HG02973 (cell line): Measurements from ENCODE around the gene PLEKHA6.

Experiments used
- ATAC-seq: cut with Tn5 transposase; IDR thresholded peaks from one replicate; pipeline ENCODE4 v1.9.1; 2021; ENCODE audit warnings: moderate library complexity; ENCODE audit not compliant: unreplicated experiment

The PLEKHA6 gene

GRCh38 chr1:204192589-204193352 is 167.0 kb downstream of the PLEKHA6 start:
- ATAC-seq, result no peak

- no peak for ATAC-seq
These were observed 167.7 kb downstream of the PLEKHA6 start for GRCh38 chr1:204192046-204192445.

- ATAC-seq, result no peak
These were observed 168.3 kb downstream of the PLEKHA6 start for GRCh38 chr1:204191456-204191855.

DNA sequence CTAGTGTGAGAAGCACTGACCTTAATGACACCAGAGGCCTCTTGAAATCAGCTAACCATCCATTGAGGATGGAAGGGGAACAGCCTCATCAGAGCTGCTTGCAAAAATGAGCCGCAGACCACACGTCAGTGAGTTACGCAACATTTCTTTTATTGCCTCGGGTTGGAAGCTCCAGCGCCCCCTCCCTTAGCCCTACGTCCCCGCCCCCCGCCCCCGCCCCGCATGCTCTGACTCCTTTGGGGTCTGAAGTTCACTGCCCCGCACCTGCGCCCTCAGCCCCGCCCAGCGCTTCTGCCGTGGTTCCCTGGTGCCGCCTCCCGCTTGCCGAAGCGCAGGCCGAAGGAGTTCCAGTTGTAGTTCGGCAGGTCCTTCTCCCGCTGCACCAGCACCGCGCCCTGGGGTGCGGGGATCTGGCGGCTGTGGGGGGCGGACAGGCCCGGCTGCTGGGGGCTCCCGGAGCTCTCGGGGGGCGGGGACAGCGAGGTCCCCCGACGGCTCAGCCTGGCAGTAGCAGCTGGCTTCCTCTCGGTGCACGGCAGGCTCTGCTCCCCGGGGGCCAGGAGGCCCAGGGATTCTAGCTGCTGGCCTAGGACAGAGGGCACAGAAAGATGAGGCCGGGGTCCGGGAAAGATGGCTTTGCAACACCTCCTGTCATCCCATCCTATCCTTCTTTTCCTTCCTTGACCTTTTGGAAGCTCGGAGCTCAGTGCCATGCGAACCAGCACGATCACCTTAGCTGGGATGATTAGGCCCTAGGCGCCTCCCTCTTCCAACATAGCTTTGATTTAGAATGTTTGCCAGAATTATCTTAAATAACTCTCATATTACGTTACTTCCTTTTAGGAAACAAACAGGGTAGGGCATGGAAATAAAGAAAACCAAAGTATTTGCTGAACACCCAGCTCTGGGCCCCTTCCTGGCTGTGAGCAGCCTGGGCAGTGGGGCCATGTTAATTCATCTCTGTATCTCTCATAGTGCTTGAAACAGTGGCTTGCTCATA is 169.2 kb downstream of the PLEKHA6 start:
- no peak for ATAC-seq

GRCh38 chr1:204188959-204189639 is 170.6 kb downstream of the PLEKHA6 start:
- ATAC-seq, result no peak

- no peak for ATAC-seq
These were observed 173.1 kb downstream of the PLEKHA6 start for GRCh38 chr1:204186597-204186996.

DNA sequence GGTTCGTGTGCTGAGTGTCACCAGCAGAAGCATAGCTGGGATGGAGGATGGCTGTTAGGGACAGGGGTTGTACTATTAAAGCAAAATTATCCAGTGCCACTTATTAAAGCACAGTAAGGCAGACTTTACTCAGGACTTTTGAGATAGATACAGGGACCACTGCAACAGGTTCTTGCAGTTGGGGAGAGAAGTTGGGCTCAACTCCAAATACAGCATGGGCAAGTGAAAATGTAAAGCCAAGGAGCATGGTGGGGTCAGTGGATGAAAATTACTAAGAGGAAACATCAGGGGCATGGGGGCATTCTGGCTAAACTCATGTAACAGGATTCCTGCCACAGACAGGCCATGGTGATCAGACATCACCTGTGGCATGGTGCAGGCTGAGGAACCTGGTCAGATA is 178.6 kb downstream of the PLEKHA6 start:
- no peak for ATAC-seq

GRCh38 chr1:204180133-204180532 is 179.6 kb downstream of the PLEKHA6 start:
- ATAC-seq, result no peak

DNA sequence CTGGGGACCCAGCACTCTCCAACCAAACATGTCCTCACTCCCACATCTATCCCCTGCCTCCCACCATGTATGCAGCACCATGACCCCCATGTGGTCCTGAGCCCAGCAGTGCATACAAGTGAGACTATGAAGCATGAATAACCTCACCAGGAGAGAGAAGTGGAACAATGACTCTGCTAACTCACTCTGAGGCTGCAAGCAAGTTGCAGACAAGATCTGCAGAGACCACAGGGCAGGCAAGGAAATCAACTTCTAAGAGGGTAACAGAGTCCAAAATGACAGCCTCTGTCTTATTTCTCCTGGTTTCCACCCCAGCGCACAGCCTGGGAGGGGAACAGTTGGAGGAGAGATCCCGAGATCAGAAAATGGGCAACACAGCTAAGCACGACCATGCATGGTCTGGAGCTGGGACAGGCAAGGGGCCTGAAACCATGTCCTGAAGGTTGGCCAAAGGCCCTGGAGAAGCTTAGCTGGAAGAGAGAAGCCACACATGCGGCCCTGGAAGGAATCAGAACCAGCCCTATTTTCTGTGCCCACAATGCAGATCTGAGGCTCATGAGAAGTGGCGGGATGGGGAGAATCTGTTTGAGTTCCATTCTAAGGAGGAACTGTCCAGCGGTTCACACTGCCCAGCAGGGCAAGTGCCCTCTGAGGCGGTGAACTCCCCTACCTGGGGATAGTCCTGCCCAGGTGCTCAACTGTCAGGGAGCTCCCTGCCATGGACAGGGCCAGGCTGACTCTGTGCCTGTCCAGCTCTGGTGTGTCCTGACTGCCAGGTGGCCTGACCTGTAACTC is 181.0 kb downstream of the PLEKHA6 start:
- no peak for ATAC-seq

GRCh38 chr1:204177133-204177532 is 182.6 kb downstream of the PLEKHA6 start:
- no peak for ATAC-seq

- ATAC-seq, result no peak
These were observed 183.7 kb downstream of the PLEKHA6 start for GRCh38 chr1:204176049-204176448.

DNA sequence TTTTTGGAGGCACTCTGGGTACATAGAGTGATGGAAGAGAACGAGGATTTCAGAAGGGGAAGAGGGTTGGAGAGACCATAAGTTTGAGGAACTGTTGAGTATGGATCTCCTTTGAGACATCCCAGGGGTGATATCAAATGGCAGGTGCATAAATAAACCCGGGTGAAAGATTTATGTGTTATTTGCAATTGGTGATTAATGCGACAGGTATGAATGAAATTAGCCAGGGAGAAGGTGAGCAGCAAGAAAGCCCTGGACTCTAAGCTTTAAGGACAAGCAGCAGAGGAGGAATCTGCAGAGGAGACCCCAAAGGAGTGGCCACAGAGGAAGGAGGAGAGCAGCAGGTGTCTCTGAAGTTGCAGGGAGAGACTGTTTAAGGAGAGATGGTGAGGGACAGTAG is 184.8 kb downstream of the PLEKHA6 start:
- no peak for ATAC-seq

DNA sequence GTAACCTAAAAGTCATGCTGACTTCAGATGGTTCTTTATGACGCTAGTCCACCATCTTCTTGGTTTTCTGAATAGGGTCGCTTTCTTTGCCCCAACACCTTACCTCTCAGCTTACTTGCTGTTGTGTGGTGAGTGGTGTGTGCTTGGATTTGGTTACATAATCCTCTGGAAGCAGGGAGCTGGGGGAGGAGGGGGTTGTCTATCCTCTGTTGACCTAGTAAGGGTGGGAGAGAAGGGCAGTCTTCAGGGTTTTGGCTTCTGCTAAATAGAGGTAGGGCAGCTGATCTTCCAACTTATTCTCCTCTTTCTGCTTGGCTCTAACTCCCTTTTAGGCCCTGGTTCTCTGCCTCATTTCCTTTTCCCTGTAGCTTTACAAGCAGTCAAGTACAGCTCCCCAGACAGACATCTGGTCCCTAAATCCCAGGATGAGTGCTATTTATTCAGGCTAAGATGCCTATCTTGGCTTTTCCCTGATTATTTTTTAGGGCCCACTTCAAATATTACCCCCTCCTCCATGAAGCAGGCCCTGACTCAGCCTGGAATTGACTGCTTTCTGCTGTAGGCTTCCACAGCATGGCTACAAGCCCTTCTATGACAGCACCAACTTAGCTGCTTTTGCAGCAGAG is 187.2 kb downstream of the PLEKHA6 start:
- ATAC-seq, result no peak

GRCh38 chr1:204171751-204172178 is 188.0 kb downstream of the PLEKHA6 start:
- no peak for ATAC-seq

GRCh38 chr1:204170494-204171155 is 189.1 kb downstream of the PLEKHA6 start:
- ATAC-seq, result no peak

GRCh38 chr1:204169858-204170257 is 189.9 kb downstream of the PLEKHA6 start:
- no peak for ATAC-seq
